ENCODE data around the gene DBNDD2. TPM values are rescaled to one million over a fixed set of nuclear protein-coding genes. Genes with fewer than 3 reads are reported as not detected.

Gene DBNDD2
- total and polyA plus RNA-seq, 2 donors from 2014 or later, result 50.7 to 51.5 TPM

- no peaks in the 10 kb centered on the region for H3K27me3 ChIP-seq (ENCODE audit: control insufficient read depth, insufficient read depth, low read length)
- peak overlapping the region; percentile 63 to 83 for H3K27ac ChIP-seq (ENCODE audit: low read depth in 2 of 2, low read length in 2 of 2)
- DNase-seq (peak; percentile 24 to 78 (median 49)), FAIRE-seq (no peak)
- peak overlapping the region; percentile 12 to 77 (median 55) for H3K4me3 ChIP-seq (ENCODE audit: low read length in 3 of 3)
- H3K36me3 ChIP-seq (ENCODE audit: control insufficient read depth in 2 of 3, insufficient read depth in 3 of 3, low read length in 3 of 3), result peaks cover 0 to 2% (median 0%) of the 10 kb centered on the region in 3 donors
- TF ChIP-seq CTCF (IDR thresholded peaks at IDR 0.05; ENCODE audit: borderline replicate concordance, extremely low read depth, insufficient read depth), result no peak
- H3K9me3 ChIP-seq (ENCODE audit: control insufficient read depth in 2 of 3, insufficient read depth in 1 of 3, low read length in 3 of 3), result no peaks in the 10 kb centered on the region
- H3K4me1 ChIP-seq (ENCODE audit: control insufficient read depth in 2 of 3, insufficient read depth in 2 of 3, low read depth in 1 of 3, low read length in 3 of 3), result peaks cover 0 to 6% (median 0%) of the 10 kb centered on the region in 3 donors
- intact Hi-C loops (cut with DNase I), result no loop called here
- H3K9ac ChIP-seq (ENCODE audit: low read length in 3 of 3), result peak overlapping the region in 2 of 3 donors; percentile 45 to 67
Observed at GRCh38 chr20:45405571-45406259, 2.4 kb upstream of the DBNDD2 start.

- DNase-seq (peak in 4 of 5 donors; percentile 47 to 88 (median 73)), FAIRE-seq (no peak)
- no peaks in the 10 kb centered on the region for H3K9me3 ChIP-seq (ENCODE audit: control insufficient read depth in 2 of 3, insufficient read depth in 1 of 3, low read length in 3 of 3)
- peaks cover 0 to 6% (median 0%) of the 10 kb centered on the region in 3 donors for H3K36me3 ChIP-seq (ENCODE audit: control insufficient read depth in 2 of 3, insufficient read depth in 3 of 3, low read length in 3 of 3)
- peak overlapping the region; percentile 82 to 83 for H3K27ac ChIP-seq (ENCODE audit: low read depth in 2 of 2, low read length in 2 of 2)
- peak overlapping the region in 2 of 3 donors; percentile 79 to 89 for H3K9ac ChIP-seq (ENCODE audit: low read length in 3 of 3)
- H3K4me1 ChIP-seq (ENCODE audit: control insufficient read depth in 2 of 3, insufficient read depth in 2 of 3, low read depth in 1 of 3, low read length in 3 of 3), result peaks cover 0 to 9% (median 0%) of the 10 kb centered on the region in 3 donors
- H3K4me3 ChIP-seq (ENCODE audit: low read length in 3 of 3), result peak overlapping the region in 2 of 3 donors; percentile 77 to 78
- intact Hi-C loops (cut with DNase I), result no loop called here
- H3K27me3 ChIP-seq (ENCODE audit: control insufficient read depth, insufficient read depth, low read length), result no peaks in the 10 kb centered on the region
- no peak for TF ChIP-seq CTCF (IDR thresholded peaks at IDR 0.05; ENCODE audit: borderline replicate concordance, extremely low read depth, insufficient read depth)
Observed at GRCh38 chr20:45406260-45407066, 1.6 kb upstream of the DBNDD2 start.

- no peak for TF ChIP-seq CTCF (IDR thresholded peaks at IDR 0.05; ENCODE audit: borderline replicate concordance, extremely low read depth, insufficient read depth)
- Histone ChIP-seq H3K9me3 (ENCODE audit: control insufficient read depth in 2 of 3, insufficient read depth in 1 of 3, low read length in 3 of 3) (no peaks in the 10 kb centered on the region), H3K4me3 (ENCODE audit: low read length in 3 of 3) (peak overlapping the region in 2 of 3 donors; percentile 77 to 78), H3K9ac (ENCODE audit: low read length in 3 of 3) (peak overlapping the region in 2 of 3 donors; percentile 79 to 89), H3K4me1 (ENCODE audit: control insufficient read depth in 2 of 3, insufficient read depth in 2 of 3, low read depth in 1 of 3, low read length in 3 of 3) (peaks cover 0 to 9% (median 0%) of the 10 kb centered on the region in 3 donors), H3K27me3 (ENCODE audit: control insufficient read depth, insufficient read depth, low read length) (no peaks in the 10 kb centered on the region), H3K27ac (ENCODE audit: low read depth in 2 of 2, low read length in 2 of 2) (peak overlapping the region; percentile 82 to 83), H3K36me3 (ENCODE audit: control insufficient read depth in 2 of 3, insufficient read depth in 3 of 3, low read length in 3 of 3) (peaks cover 0 to 6% (median 0%) of the 10 kb centered on the region in 3 donors)
- DNase-seq (peak in 4 of 5 donors; percentile 36 to 70 (median 50)), FAIRE-seq (no peak)
- intact Hi-C loops (cut with DNase I), result no loop called here
Observed at GRCh38 chr20:45407067-45407745, 883 bp upstream of the DBNDD2 start.

All from kidney (tissue), 14 donors.